ENCODE results near the gene KCNA10.

The KCNA10 gene

DNA sequence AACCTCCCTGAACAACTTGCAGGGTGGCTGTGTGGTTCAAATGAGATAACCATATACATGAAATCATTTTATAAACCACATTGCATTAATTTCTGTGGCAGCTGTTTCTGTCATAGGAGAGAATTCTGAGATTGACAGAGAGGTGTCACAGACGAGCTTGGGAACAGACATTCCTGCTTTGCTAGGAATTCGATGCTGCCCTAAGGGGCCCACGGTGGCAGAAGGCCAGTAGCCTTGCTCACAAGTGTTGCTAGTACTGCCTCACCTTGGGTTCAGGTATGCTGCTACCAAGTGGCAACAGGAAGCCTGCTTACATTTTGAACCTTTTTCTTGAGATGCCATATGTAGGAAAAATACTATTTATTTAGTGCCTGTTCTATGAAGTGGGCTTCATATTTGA, 13.4 kb downstream of the KCNA10 start:
- no peak for TF ChIP-seq FOXP2 (optimal IDR thresholded peaks at IDR 0.05; ENCODE audit: borderline replicate concordance, extremely low read depth, extremely low read length, insufficient read depth)
- no peak for TF ChIP-seq SIN3A (IDR thresholded peaks at IDR 0.05; ENCODE audit: borderline replicate concordance, insufficient read depth, low read length)
- TF ChIP-seq, protein P1, sequence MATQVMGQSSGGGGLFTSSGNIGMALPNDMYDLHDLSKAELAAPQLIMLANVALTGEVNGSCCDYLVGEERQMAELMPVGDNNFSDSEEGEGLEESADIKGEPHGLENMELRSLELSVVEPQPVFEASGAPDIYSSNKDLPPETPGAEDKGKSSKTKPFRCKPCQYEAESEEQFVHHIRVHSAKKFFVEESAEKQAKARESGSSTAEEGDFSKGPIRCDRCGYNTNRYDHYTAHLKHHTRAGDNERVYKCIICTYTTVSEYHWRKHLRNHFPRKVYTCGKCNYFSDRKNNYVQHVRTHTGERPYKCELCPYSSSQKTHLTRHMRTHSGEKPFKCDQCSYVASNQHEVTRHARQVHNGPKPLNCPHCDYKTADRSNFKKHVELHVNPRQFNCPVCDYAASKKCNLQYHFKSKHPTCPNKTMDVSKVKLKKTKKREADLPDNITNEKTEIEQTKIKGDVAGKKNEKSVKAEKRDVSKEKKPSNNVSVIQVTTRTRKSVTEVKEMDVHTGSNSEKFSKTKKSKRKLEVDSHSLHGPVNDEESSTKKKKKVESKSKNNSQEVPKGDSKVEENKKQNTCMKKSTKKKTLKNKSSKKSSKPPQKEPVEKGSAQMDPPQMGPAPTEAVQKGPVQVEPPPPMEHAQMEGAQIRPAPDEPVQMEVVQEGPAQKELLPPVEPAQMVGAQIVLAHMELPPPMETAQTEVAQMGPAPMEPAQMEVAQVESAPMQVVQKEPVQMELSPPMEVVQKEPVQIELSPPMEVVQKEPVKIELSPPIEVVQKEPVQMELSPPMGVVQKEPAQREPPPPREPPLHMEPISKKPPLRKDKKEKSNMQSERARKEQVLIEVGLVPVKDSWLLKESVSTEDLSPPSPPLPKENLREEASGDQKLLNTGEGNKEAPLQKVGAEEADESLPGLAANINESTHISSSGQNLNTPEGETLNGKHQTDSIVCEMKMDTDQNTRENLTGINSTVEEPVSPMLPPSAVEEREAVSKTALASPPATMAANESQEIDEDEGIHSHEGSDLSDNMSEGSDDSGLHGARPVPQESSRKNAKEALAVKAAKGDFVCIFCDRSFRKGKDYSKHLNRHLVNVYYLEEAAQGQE (IDR thresholded peaks at IDR 0.05; ENCODE audit: insufficient read depth in 1 of 2, low read depth in 2 of 2, low read length in 2 of 2), result no peak
- TF ChIP-seq POLR2AphosphoS5 (IDR thresholded peaks at IDR 0.05; ENCODE audit: low read depth, low read length), result no peak
- no peak for TF ChIP-seq TAF1 (IDR thresholded peaks at IDR 0.05; ENCODE audit: borderline replicate concordance, insufficient read depth, low read length)

DNA sequence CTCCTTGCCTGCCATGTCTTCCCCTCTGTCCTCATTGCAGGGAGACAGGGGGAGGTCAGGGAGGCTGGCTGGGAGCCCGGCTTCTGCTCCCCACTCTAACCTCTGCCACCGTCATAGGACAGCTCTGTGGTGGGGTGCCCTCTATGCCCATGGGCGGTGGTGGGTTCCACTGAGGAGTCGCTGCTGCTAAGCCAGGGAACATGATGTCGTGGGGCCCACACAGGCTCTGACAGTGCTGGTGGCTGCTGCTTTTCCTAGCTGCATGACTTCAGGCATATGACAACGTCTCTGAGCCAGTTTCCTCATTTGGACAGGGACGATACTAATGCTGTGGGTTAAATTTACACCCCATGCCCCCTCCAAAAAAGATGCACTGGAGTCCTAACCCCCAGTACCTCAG, 14.7 kb downstream of the KCNA10 start:
- TF ChIP-seq POLR2AphosphoS5 (IDR thresholded peaks at IDR 0.05; ENCODE audit: low read depth, low read length) (no peak), TAF1 (IDR thresholded peaks at IDR 0.05; ENCODE audit: borderline replicate concordance, insufficient read depth, low read length) (no peak), FOXP2 (optimal IDR thresholded peaks at IDR 0.05; ENCODE audit: borderline replicate concordance, extremely low read depth, extremely low read length, insufficient read depth) (no peak), SIN3A (IDR thresholded peaks at IDR 0.05; ENCODE audit: borderline replicate concordance, insufficient read depth, low read length) (no peak)
- TF ChIP-seq, protein P1 (IDR thresholded peaks at IDR 0.05; ENCODE audit: insufficient read depth in 1 of 2, low read depth in 2 of 2, low read length in 2 of 2), result no peak

DNA sequence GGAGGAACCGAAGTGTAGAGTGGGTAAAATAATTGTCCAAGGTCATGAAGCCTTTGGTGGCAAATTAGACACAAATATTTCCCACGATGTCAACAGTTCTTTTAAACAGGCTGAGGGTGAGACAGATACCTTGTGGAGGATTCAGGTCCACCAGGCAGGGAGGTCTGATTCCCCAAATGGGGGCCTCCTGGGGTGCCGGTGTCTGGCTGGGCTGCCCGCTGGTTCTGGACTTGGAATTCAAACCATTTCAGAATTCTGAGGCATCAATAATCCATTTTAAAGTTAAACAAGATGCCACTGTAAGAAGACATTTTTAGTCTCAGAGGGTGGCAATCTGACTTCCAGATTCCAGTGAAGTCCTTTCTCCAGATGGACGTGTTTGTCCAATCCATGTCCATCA, 15.5 kb downstream of the KCNA10 start:
- no peak for TF ChIP-seq SIN3A (IDR thresholded peaks at IDR 0.05; ENCODE audit: borderline replicate concordance, insufficient read depth, low read length)
- no peak for TF ChIP-seq TAF1 (IDR thresholded peaks at IDR 0.05; ENCODE audit: borderline replicate concordance, insufficient read depth, low read length)
- no peak for TF ChIP-seq POLR2AphosphoS5 (IDR thresholded peaks at IDR 0.05; ENCODE audit: low read depth, low read length)
- no peak for TF ChIP-seq FOXP2 (optimal IDR thresholded peaks at IDR 0.05; ENCODE audit: borderline replicate concordance, extremely low read depth, extremely low read length, insufficient read depth)
- TF ChIP-seq, protein P1 (IDR thresholded peaks at IDR 0.05; ENCODE audit: insufficient read depth in 1 of 2, low read depth in 2 of 2, low read length in 2 of 2), result no peak

DNA sequence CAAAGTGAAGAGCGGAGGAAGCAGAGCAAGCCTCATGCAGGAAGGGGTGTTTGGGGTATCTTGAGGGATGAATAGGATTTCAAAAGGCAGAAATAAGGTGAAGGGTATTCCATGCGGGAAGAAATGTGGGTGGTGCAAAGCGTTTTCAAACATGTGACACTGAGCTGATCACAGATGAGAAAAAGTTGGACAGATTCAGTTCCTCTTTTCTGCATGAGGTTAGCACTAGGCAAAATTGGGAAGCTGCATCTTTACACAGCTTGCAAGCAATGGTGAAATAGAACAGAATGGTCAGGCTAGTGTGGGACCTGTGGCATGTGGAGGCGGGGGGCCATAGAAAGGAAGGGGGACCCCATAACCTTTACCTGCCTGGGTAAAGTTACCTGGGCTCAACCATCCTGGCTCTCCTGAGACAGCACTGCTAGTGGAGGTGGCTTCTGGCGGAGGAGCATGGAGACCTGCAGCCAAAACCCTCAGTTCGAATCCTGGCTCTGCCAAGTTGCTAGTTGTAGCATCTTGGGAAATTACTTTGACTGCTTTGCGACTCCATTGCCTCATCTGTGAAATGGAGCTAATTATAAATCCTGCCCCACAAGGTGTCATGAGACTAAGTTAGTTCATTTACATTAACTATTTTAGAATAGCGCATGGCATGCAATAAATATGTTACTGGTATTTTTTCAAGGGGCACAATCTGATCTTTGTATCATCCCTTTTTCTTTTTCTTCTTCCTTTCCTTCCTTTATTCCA, 16.4 kb downstream of the KCNA10 start:
- no peak for TF ChIP-seq TAF1 (IDR thresholded peaks at IDR 0.05; ENCODE audit: borderline replicate concordance, insufficient read depth, low read length)
- TF ChIP-seq POLR2AphosphoS5 (IDR thresholded peaks at IDR 0.05; ENCODE audit: low read depth, low read length), result no peak
- TF ChIP-seq, protein P1 (IDR thresholded peaks at IDR 0.05; ENCODE audit: insufficient read depth in 1 of 2, low read depth in 2 of 2, low read length in 2 of 2), result no peak
- no peak for TF ChIP-seq FOXP2 (optimal IDR thresholded peaks at IDR 0.05; ENCODE audit: borderline replicate concordance, extremely low read depth, extremely low read length, insufficient read depth)
- TF ChIP-seq SIN3A (IDR thresholded peaks at IDR 0.05; ENCODE audit: borderline replicate concordance, insufficient read depth, low read length), result no peak

All from PFSK-1 (cell line).